ENCODE measurements around the gene ZNRD2. TPM values are rescaled to one million over a fixed set of nuclear protein-coding genes. Genes with fewer than 3 reads are reported as not detected.

ZNRD2 gene
- total and polyA plus RNA-seq, 2 of the 8 experiments (the other 6 are each of a cell fraction or from before 2014, with no cell fraction given) = 53.4 to 125 TPM

GRCh38 chr11:65560555-65561418, 9.5 kb upstream of the ZNRD2 start (continued):
- TF ChIP-seq CHD7 (IDR thresholded peaks at IDR 0.05; ENCODE audit: insufficient replicate concordance, low read length) (no peak), EZH2 (IDR thresholded peaks at IDR 0.05; ENCODE audit: low read depth, low read length, severe bottlenecking) (peak; percentile 32), RXRA (IDR thresholded peaks at IDR 0.05; ENCODE audit: insufficient read depth, low read depth, low read length) (no peak)
